SU-DHL-6 (cell line): ENCODE measurements around the gene ZBTB21.

ENCODE experiments used
- H2AFZ ChIP-seq: fragments of 200-600 bp; sonication (generic); 2 replicates; pipeline ENCODE4 v1.6.1; 2014; ENCODE audit warnings: low read depth, mild to moderate bottlenecking, moderate library complexity, mixed read lengths, antibody characterized with exemption, low read length; ENCODE audit not compliant: severe bottlenecking
- H3F3A ChIP-seq: fragments of 200-600 bp; shearing (Covaris generic); 2 replicates; pipeline ENCODE4 v1.6.0; 2016; ENCODE audit warnings: antibody characterized with exemption, mild to moderate bottlenecking; ENCODE audit not compliant: insufficient read depth
- H3K27ac ChIP-seq: fragments of 200-600 bp; sonication (generic); 2 replicates; pipeline ENCODE4 v1.5.1; 2016; ENCODE audit warnings: low read depth, mild to moderate bottlenecking, low read length, moderate library complexity, mixed read lengths
- H3K27me3 ChIP-seq: fragments of 200-600 bp; sonication (generic), shearing (Covaris generic); 2 replicates; pipeline ENCODE4 v1.6.0; 2014; ENCODE audit warnings: mild to moderate bottlenecking, low read length
- H3K36me3 ChIP-seq: fragments of 200-600 bp; sonication (generic); 2 replicates; pipeline ENCODE4 v1.6.1; 2014; ENCODE audit warnings: mild to moderate bottlenecking, low read length, mixed read lengths
- H3K4me2 ChIP-seq: fragments of 300-600, 200-600 bp; shearing (Covaris generic), sonication (generic); 2 replicates; pipeline ENCODE4 v1.6.0; 2014; ENCODE audit warnings: low read length, low read depth, mild to moderate bottlenecking; ENCODE audit not compliant: poor library complexity, severe bottlenecking
- H3K4me3 ChIP-seq: fragments of 200-600 bp; sonication (generic); 2 replicates; pipeline ENCODE4 v1.5.1; 2014; ENCODE audit warnings: antibody characterized with exemption, low read length, mild to moderate bottlenecking, mixed read lengths; ENCODE audit not compliant: insufficient read depth, poor library complexity, severe bottlenecking
- H3K79me2 ChIP-seq: fragments of 200-600 bp; sonication (generic); 2 replicates; pipeline ENCODE4 v1.6.1; 2014; ENCODE audit warnings: mild to moderate bottlenecking, low read length, moderate library complexity; ENCODE audit not compliant: insufficient read depth
- H3K9ac ChIP-seq: fragments of 200-600 bp; sonication (generic); 2 replicates; pipeline ENCODE4 v1.7.0; 2014; ENCODE audit warnings: mild to moderate bottlenecking, low read length
- H3K9me2 ChIP-seq: fragments of 200-600 bp; sonication (generic); replicated peaks from 2 replicates; pipeline ENCODE4 v1.6.1; 2014; ENCODE audit warnings: low read length; ENCODE audit not compliant: insufficient read depth
- H3K9me3 ChIP-seq: fragments of 200-600 bp; sonication (generic); 2 replicates; pipeline ENCODE4 v1.6.1; 2014; ENCODE audit warnings: low read length, mixed read lengths; ENCODE audit not compliant: insufficient read depth
- H4K20me1 ChIP-seq: fragments of 200-600 bp; sonication (generic); 2 replicates; pipeline ENCODE4 v1.6.1; 2014; ENCODE audit warnings: low read depth, mild to moderate bottlenecking, antibody characterized with exemption, low read length, moderate library complexity, mixed read lengths
- EZH2phosphoT487 ChIP-seq: fragments of 200-600 bp; sonication (generic), shearing (Covaris generic); conservative IDR thresholded peaks from 2 replicates; pipeline ENCODE4 v1.6.1; 2018; ENCODE audit warnings: mild to moderate bottlenecking, antibody characterized with exemption, low read length, moderate library complexity, mixed read lengths
- TF ChIP-seq, protein P1 (sequence below): fragments of 200-600 bp; sonication (generic); IDR thresholded peaks from one replicate; pipeline ENCODE4 v1.5.1; 2017; ENCODE audit warnings: antibody characterized with exemption, mild to moderate bottlenecking, low read length, moderate library complexity; ENCODE audit not compliant: insufficient read depth, poor library complexity, severe bottlenecking

The ZBTB21 gene

DNA sequence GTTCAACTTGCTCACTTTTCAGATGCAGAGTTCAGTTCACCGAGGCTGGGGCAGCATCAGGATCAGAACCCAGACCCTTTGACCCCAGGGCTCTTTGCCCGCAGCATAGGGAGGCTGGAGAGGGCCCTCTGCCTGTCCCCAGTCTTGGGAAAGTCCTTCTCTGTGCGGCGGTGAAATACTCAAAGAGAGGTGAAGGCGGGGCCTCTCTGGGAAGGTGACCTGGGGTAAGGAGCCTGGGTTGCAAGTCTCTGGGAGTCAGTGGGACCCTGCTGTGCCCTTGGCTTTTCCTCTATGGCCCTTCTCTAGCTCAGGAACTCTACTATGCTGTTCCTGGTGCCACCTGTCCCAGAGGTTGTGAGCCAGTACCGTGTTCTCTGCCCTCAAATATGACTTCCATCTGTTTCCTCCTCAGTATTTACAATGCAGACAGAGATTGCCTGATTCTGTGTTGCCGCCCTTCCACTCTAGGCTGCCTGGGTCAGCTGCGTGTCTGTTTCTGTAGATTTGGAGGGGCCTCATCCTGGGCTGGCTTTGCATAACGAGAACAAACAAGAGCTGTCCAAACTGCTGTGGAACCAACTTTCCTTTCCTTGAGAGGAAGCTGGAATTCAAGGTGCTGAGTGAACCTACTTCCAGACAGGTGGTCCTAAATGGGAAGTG lies 18.7 kb upstream of the ZBTB21 start:
- no peak for TF ChIP-seq EZH2phosphoT487
- TF ChIP-seq, protein P1, sequence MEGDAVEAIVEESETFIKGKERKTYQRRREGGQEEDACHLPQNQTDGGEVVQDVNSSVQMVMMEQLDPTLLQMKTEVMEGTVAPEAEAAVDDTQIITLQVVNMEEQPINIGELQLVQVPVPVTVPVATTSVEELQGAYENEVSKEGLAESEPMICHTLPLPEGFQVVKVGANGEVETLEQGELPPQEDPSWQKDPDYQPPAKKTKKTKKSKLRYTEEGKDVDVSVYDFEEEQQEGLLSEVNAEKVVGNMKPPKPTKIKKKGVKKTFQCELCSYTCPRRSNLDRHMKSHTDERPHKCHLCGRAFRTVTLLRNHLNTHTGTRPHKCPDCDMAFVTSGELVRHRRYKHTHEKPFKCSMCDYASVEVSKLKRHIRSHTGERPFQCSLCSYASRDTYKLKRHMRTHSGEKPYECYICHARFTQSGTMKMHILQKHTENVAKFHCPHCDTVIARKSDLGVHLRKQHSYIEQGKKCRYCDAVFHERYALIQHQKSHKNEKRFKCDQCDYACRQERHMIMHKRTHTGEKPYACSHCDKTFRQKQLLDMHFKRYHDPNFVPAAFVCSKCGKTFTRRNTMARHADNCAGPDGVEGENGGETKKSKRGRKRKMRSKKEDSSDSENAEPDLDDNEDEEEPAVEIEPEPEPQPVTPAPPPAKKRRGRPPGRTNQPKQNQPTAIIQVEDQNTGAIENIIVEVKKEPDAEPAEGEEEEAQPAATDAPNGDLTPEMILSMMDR = no peak
- H3K27ac ChIP-seq = no peak overlapping the region
- H3K4me2 ChIP-seq = no peak overlapping the region
- no peak overlapping the region for H2AFZ ChIP-seq
- H3F3A ChIP-seq = no peaks in the 10 kb centered on the region
- H3K36me3 ChIP-seq = no peaks in the 10 kb centered on the region
- no peaks in the 10 kb centered on the region for H3K9me2 ChIP-seq
- no peak overlapping the region for H3K9ac ChIP-seq
- no peak overlapping the region for H3K4me3 ChIP-seq
- H4K20me1 ChIP-seq = no peaks in the 10 kb centered on the region
- H3K27me3 ChIP-seq = no peaks in the 10 kb centered on the region
- H3K79me2 ChIP-seq = no peaks in the 10 kb centered on the region
- no peaks in the 10 kb centered on the region for H3K9me3 ChIP-seq

DNA sequence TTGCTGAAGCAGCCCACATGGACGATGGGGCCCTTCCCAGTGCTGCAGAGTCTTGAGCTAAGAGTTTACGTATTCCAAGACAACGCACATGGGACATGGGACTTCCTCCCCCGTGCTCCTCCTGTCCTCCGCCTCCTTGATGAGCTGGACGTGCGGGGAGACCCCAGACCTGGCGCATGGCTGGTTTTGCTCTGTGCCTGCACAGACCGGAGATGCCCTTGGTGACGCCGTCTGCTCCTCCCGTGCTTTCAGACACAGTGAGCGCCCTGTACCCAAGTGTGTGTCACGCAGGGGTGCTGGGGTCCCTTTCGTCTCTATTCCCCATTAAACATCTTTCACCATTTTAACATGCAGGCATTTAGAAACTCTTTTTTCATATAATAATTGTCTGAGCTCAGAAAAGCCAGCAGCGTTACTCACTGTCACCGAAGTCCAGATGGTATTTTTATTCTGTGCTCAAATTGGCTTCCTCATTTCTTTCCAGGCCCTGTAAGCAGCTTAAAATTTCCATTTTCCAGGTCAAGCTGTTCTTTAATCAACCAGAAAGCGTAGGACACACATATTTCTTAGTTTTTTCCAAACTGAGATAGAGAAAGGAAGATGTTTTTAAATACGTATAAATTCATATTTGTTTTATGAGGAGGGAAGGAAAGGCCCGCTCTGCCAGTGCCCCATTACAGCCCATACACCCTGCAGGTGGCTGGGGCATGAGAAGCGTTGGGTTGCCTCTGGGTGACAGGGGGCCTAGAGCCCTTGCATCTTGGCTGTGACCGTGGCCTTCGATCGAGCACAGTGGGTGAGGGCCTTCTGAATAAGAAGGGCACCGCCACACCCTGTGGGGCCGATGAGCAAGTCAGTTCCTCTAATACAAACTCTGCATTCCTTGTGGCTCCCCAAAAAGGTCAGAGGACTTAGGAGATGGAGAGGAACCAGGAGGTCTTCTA lies 17.9 kb upstream of the ZBTB21 start:
- H3K36me3 ChIP-seq = no peaks in the 10 kb centered on the region
- H3F3A ChIP-seq = no peaks in the 10 kb centered on the region
- no peak overlapping the region for H3K4me2 ChIP-seq
- no peaks in the 10 kb centered on the region for H3K9me3 ChIP-seq
- no peaks in the 10 kb centered on the region for H4K20me1 ChIP-seq
- H3K79me2 ChIP-seq = no peaks in the 10 kb centered on the region
- no peaks in the 10 kb centered on the region for H3K27me3 ChIP-seq
- no peak overlapping the region for H3K9ac ChIP-seq
- no peak overlapping the region for H3K4me3 ChIP-seq
- no peak overlapping the region for H3K27ac ChIP-seq
- TF ChIP-seq EZH2phosphoT487 = no peak
- TF ChIP-seq, protein P1 = no peak
- H2AFZ ChIP-seq = no peak overlapping the region
- H3K9me2 ChIP-seq = no peaks in the 10 kb centered on the region

DNA sequence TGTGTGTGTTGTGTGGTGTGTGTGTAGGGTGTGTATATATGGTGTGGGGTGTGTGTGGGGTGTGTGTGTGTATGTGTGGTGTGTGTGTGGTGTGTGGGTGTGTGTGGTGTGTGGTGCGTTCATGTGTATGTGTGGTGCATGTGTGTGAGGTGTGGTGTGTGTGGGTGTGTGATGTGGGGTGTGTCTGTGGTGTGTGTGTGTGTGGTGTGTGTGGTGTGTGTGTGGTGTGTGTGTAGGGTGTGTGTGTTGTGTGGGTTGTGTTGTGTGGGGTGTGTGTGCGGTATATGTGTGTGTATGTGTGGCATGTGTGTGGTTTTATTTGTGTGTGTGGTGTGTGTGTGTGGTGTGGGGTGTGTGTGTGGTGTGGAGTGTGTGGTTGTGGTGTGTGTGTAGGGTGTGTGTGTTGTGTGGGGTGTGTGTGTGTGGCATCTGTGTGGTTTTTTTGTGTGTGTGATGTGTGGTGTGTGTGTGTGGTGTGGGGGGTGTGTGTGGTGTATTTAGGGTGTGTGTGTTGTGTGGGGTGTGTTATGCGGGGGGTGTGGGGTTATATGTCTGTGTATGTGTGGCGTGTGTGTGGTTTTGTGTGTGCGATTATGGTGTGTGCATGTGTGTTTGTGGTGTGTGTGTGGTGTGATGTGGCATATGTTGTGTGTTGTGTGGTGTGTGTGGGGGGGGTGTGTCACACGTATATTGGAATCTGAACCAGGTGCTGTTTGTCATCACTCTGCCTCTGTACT lies 17.1 kb upstream of the ZBTB21 start:
- Histone ChIP-seq H3K4me3 (no peak overlapping the region), H3K9me2 (no peaks in the 10 kb centered on the region), H3K27me3 (no peaks in the 10 kb centered on the region), H3K9ac (no peak overlapping the region), H4K20me1 (no peaks in the 10 kb centered on the region), H3K36me3 (no peaks in the 10 kb centered on the region), H3K79me2 (no peaks in the 10 kb centered on the region), H3K4me2 (no peak overlapping the region), H3F3A (no peaks in the 10 kb centered on the region), H3K9me3 (no peaks in the 10 kb centered on the region), H3K27ac (no peak overlapping the region), H2AFZ (no peak overlapping the region)
- TF ChIP-seq EZH2phosphoT487 = no peak
- TF ChIP-seq, protein P1 = no peak
